HL-60 (cell line): Measurements from ENCODE around the gene PCNA.

Experiments
- DNase-seq, 2 experiments: peaks; one replicate each; pipeline ENCODE4 v3.0.0-alpha.2; 2010 to 2020; ENCODE audit warnings: low read depth in 1 of 2, low spot score in 1 of 2
- H3K27ac ChIP-seq: fragments of 250-450 bp; sonication (Bioruptor Pico); replicated peaks from 2 replicates; pipeline ENCODE4 v1.5.1; 2020; ENCODE audit warnings: mild to moderate bottlenecking, moderate library complexity
- H3K27me3 ChIP-seq: fragments of 250-450 bp; sonication (Bioruptor Pico); 2 replicates; pipeline ENCODE4 v1.5.1; 2021; ENCODE audit warnings: mild to moderate bottlenecking, moderate library complexity; ENCODE audit not compliant: insufficient read depth, poor library complexity, severe bottlenecking
- H3K4me3 ChIP-seq: replicated peaks from 2 replicates; pipeline ENCODE4 v1.5.1; 2011; ENCODE audit warnings: mild to moderate bottlenecking, control low read depth, low read length; ENCODE audit not compliant: insufficient read depth
- GABPA ChIP-seq: IDR thresholded peaks from 2 replicates; pipeline ENCODE4 v1.6.1; 2012; ENCODE audit warnings: low read depth
- POLR2AphosphoS5 ChIP-seq: IDR thresholded peaks from 2 replicates; pipeline ENCODE4 v1.6.1; 2012; ENCODE audit warnings: low read depth
- SPI1 ChIP-seq: IDR thresholded peaks from 2 replicates; pipeline ENCODE4 v1.6.1; 2012; ENCODE audit warnings: low read depth, mild to moderate bottlenecking, borderline replicate concordance
- TF ChIP-seq, protein P1 (sequence below): IDR thresholded peaks from 2 replicates; pipeline ENCODE4 v1.6.1; 2012; ENCODE audit warnings: low read depth; ENCODE audit not compliant: insufficient replicate concordance
- TF ChIP-seq, protein P2 (sequence below): IDR thresholded peaks from one replicate; pipeline ENCODE4 v1.5.1; 2011; ENCODE audit warnings: low read length, control low read depth, inconsistent platforms; ENCODE audit not compliant: insufficient read depth

The PCNA gene

DNA sequence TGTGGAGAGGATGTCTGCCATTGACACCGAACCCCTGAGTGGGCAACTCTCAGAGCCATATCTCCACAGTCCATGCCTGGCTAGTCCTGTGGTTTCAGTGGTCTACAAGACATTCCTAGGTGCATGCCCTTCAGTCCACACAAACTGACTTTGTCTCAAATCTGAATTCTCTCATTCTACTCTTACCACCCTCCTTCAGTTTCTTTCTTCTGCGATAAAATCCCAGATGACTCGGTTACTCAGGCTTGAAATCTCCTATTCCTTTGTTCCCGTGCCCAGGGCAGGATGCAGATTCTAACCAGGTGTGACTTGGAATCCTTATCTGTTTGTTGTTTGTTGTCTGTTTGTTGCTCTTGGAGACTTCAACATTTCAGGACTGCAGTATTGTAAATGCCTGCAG, 16.3 kb upstream of the PCNA start:
- no peaks in the 10 kb centered on the region for H3K27me3 ChIP-seq
- TF ChIP-seq, protein P1, sequence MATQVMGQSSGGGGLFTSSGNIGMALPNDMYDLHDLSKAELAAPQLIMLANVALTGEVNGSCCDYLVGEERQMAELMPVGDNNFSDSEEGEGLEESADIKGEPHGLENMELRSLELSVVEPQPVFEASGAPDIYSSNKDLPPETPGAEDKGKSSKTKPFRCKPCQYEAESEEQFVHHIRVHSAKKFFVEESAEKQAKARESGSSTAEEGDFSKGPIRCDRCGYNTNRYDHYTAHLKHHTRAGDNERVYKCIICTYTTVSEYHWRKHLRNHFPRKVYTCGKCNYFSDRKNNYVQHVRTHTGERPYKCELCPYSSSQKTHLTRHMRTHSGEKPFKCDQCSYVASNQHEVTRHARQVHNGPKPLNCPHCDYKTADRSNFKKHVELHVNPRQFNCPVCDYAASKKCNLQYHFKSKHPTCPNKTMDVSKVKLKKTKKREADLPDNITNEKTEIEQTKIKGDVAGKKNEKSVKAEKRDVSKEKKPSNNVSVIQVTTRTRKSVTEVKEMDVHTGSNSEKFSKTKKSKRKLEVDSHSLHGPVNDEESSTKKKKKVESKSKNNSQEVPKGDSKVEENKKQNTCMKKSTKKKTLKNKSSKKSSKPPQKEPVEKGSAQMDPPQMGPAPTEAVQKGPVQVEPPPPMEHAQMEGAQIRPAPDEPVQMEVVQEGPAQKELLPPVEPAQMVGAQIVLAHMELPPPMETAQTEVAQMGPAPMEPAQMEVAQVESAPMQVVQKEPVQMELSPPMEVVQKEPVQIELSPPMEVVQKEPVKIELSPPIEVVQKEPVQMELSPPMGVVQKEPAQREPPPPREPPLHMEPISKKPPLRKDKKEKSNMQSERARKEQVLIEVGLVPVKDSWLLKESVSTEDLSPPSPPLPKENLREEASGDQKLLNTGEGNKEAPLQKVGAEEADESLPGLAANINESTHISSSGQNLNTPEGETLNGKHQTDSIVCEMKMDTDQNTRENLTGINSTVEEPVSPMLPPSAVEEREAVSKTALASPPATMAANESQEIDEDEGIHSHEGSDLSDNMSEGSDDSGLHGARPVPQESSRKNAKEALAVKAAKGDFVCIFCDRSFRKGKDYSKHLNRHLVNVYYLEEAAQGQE, result no peak
- no peak for TF ChIP-seq SPI1
- no peak for TF ChIP-seq GABPA
- TF ChIP-seq, protein P2, sequence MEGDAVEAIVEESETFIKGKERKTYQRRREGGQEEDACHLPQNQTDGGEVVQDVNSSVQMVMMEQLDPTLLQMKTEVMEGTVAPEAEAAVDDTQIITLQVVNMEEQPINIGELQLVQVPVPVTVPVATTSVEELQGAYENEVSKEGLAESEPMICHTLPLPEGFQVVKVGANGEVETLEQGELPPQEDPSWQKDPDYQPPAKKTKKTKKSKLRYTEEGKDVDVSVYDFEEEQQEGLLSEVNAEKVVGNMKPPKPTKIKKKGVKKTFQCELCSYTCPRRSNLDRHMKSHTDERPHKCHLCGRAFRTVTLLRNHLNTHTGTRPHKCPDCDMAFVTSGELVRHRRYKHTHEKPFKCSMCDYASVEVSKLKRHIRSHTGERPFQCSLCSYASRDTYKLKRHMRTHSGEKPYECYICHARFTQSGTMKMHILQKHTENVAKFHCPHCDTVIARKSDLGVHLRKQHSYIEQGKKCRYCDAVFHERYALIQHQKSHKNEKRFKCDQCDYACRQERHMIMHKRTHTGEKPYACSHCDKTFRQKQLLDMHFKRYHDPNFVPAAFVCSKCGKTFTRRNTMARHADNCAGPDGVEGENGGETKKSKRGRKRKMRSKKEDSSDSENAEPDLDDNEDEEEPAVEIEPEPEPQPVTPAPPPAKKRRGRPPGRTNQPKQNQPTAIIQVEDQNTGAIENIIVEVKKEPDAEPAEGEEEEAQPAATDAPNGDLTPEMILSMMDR, result no peak
- no peak for TF ChIP-seq POLR2AphosphoS5
- DNase-seq, result no peak
- H3K4me3 ChIP-seq, result no peak overlapping the region
- H3K27ac ChIP-seq, result no peak overlapping the region

DNA sequence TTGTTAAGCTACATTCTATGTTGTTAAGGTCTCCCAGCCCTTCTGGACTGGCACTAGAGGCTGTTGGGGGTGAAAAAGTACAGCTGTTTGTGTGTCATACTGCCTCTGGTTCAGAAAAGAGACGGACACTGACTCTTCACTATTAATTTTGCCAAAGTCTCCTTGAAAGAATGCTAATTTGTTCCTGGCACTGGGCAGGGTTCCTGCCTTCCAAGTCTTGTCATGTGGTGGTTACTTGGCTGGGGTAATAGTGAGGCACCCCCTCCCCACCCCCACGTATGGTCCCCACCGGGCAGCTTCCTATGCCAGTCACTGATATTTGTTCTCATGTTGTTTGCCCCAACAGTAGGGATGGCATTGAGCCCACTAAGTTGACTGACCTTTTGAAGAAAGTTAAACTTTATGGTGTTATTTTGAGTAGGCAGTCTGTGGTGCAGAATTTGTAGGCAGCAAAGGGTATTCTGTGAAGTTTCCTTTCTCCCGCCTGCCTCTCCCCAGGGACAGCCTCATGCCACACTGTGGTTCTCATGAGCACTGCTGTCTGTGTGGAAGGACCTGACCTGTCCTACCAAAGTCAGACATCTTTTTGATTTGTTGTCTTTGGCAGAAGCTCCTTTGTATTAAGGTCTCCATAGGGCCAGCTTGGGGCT, 15.7 kb upstream of the PCNA start:
- no peaks in the 10 kb centered on the region for H3K27me3 ChIP-seq
- no peak overlapping the region for H3K27ac ChIP-seq
- no peak overlapping the region for H3K4me3 ChIP-seq
- TF ChIP-seq, protein P2, result no peak
- TF ChIP-seq POLR2AphosphoS5 (no peak), GABPA (no peak), SPI1 (no peak)
- TF ChIP-seq, protein P1, result no peak
- no peak for DNase-seq

DNA sequence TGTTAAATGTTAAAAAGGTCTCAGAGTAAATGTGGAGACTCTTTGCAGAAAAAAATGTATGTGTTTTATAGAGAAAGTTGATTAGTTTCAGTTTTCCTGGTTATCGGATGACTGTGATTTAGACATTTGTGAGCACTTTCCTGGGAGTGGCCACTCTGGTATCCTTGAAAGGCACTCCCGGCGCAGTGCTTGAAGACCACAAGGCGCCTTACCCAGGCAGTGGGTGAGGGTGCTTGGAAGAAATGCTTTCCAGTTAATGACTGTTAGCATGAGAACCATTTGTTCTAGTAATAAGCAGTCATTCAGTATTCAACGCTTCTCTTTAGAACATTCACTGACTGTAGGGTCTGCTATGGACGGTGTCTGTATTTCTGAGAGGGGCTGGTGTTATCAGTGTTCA, 14.2 kb upstream of the PCNA start:
- no peak for DNase-seq
- TF ChIP-seq POLR2AphosphoS5 (no peak), SPI1 (no peak), GABPA (no peak)
- TF ChIP-seq, protein P2, result no peak
- H3K27me3 ChIP-seq, result no peaks in the 10 kb centered on the region
- H3K4me3 ChIP-seq, result no peak overlapping the region
- no peak overlapping the region for H3K27ac ChIP-seq

DNA sequence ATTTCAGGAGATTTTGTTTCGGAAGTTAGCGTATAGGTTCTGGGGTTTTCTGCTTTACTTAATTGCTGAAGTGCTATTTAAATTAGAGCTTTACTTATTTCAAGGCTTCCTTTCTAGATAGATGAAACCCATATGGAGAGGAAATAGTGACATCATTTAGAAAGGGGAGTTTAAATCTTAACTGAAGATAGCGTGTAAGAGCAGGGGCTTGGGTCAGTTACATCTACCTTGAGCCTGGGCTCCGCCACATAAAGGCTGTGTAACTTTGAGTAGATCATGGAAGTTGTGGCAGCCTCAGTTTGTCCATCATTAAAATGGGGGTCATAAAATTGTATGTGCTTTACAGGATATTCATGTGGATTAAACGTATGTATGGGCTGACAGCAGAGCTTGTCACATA, 11.7 kb upstream of the PCNA start:
- no peaks in the 10 kb centered on the region for H3K27me3 ChIP-seq
- no peak overlapping the region for H3K4me3 ChIP-seq
- no peak for DNase-seq
- no peak for TF ChIP-seq POLR2AphosphoS5
- TF ChIP-seq, protein P1, result no peak
- TF ChIP-seq, protein P2, result no peak
- TF ChIP-seq SPI1, result no peak
- no peak for TF ChIP-seq GABPA
- H3K27ac ChIP-seq, result no peak overlapping the region
